NCI-H1436 (cell line): Measurements from ENCODE around the gene ZFAND3.
"Not testable (repeated sequence)": the region's sequence is repeated elsewhere in the genome, so short reads cannot be mapped to it uniquely, and the experiment has no call there.

Experiments used
- DNase-seq: peaks from one replicate; lab custom pipeline; 2025; lab: John Stamatoyannopoulos, UW

The ZFAND3 gene

DNA sequence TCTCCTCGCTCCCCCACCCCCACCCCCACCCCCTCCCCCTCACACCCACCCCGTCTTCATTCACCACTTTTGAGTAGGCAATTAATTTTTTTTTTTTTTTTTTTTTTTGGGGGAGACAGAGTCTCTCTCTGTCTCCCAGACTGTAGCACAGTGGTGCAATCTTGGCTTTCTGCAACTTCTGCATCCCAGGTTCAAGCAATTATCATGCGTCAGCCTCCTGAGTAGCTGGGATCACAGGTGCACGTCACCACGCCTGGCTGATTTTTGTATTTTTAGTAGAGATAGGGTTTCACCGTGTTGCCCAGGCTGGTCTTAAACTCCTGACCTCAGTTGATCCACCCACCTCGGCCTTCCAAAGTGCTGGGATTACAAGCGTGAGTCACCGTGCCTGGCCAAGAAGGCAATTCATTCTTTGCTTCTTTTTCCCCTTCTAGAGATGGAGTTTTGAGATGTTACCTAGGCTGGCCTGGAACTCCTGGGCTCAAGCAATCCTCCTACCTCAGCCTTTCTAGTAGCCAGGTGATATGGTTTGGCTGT lies 230.4 kb downstream of the ZFAND3 start:
- DNase-seq = not testable (repeated sequence)

DNA sequence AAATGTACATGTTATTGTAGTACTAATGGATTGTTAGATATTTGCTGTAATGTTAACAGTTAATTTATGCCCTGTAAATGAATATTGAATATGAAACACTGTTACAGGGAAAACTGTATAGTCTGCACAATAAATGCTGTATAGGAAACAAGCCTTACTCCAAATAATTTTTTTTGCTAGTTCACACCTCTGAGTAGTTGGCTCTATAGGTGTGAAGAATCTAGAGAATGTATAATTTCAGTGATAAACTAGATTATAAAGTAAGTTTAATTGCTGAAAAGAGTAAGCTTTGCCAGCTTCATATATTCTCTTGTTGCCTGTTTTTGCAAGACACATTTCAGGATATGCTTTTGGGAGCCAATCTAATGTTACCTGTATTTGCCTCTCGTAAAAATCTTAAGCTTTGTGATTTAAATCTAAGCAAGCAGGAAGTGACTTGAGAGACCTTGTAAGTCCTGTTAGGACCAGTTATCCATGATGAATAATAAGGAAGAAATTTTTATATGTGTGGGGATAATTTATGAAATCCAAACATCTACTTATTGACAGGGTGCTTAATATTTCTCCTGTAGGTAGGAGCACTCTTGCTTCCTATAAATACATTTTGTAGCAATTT lies 232.4 kb downstream of the ZFAND3 start:
- DNase-seq = no peak

DNA sequence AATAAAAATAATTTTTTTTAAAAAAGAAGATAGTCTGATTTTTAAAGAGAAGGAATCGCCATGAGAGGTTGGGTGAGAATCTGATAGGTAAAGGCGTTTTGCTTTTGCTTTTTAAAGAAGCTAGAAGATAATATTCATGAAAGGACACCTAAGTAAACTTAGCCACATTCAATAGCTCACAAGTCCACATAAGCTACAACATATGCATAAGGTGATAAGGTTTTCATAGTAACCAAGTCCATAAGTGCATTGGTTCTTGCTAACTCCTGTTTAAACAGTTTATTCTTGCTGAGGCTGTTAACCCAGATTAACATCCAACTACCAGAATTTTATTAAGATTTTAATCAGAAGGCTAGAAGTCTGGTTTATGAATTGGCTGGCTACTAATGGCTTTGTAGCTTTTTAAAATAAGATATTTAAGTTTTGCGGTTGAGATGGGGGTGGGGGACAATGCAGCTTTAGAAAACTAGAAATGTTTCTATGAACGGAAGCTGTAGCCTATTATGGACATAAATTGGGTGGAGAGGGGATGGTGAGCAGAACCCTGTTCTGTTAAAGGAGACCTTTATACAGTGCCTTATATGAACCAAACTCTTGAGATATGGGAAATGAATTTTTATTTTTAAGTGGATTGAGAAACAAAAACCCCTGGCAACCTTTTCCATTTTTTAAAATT lies 235.1 kb downstream of the ZFAND3 start:
- DNase-seq = no peak

DNA sequence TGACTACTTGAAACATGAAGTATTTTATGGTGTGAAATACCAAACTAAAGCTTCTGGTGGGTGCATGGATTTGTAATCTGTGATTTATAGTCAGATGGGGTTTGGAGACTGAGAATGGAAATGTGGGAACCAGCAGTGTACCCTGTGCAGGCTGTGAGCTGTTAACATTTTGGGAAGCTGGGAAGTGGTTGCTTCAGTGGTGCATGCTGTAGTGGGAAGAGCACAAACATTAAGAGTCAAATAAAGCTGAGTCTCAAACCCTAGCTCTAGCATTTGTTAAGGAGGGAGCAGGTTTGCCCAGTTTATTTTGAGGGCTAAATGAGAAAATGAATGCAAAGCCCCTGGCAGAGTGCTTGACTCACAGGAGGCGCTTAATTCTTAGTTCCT lies 235.7 kb downstream of the ZFAND3 start:
- no peak for DNase-seq

DNA sequence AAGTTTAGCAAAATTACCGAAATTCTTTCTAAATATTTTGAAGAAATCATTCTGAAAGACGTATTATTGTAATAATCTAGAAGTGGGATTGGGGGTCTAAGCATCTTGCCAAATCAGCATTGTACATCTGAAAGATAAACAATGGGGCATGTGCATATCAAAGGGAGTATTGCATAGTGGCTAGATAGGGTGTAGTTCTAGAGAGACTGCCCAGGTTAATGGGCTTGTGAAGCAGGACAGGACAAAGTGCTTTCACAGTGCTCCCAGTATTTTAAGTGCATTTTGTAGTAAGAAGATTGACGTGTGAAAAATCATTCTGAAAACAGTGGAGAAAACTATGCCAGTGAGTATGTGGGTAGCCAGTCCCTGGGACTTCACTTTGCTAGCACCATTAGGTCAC lies 236.8 kb downstream of the ZFAND3 start:
- DNase-seq = no peak

DNA sequence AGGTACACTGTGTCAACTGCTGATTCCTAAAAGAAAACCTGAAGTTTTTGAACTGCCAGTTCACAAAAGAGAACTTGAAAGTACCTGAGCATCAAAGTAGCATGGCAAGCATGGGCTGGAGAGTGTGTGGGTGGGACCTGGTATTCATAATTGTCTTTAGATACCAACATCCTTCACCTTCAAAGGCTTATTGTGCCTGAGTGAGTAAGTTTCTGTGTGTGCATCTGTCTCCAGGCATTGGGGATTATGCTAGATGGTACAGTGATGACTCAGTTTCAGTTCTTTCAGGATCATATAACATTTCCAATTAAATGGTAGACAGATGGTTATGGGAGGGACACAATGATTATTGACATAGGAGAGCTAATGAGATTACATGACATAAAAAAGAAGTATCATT lies 238.5 kb downstream of the ZFAND3 start:
- no peak for DNase-seq

DNA sequence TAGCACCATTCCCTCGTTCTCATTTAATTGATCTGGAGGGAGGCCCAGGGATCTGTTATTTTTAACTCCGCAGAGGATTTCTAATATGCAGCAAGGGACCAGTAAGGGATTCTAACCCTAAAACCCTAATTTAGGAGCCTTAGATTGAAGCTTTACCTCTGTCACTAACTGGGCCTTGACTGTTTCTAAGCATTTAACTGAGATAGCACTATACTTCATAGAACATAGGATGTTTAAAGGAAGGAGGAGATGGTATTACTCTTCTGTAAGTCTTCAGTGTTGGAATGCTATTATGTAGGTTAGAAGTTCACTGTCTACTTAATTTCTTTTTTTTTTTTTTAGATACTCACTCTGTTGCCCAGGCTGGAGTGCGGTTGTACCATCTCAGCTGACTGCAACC lies 242.5 kb downstream of the ZFAND3 start:
- no peak for DNase-seq

DNA sequence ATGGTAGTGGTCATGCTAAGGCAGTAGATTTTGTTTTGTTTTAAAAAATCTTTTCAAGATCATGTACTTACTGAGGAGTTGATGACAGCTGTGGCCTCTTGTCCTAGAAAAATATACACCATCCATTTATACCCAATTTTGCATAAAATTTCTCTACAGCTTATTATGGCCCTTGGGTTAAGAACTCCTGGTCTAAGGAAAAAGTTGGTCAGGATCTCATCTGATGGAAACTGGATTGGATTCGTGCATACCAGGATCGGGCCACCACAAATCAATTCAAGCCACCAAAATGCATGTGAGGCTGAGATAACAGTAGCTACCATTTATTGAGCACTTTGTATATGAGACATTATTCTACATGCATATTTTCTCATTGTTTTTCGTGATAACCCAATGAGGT lies 244.4 kb downstream of the ZFAND3 start:
- no peak for DNase-seq

DNA sequence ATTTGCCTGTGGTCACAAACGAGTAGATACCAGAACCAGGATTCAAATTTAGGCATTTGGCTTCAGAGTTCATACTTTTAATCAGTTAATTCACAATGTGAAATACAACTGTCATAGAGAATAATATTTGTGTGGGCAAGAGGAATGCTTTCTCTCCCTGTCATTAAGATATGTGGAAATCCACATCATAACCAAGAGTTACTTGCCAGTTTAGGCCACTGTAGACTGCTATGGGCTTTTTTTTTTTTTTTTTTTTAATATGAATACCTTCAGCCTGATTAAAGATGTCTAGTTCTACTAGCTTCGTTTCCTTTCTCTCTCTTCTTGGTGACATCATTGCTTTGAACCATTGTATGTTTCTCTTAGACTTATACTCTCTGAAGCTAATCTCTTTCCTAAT lies 244.9 kb downstream of the ZFAND3 start:
- no peak for DNase-seq

DNA sequence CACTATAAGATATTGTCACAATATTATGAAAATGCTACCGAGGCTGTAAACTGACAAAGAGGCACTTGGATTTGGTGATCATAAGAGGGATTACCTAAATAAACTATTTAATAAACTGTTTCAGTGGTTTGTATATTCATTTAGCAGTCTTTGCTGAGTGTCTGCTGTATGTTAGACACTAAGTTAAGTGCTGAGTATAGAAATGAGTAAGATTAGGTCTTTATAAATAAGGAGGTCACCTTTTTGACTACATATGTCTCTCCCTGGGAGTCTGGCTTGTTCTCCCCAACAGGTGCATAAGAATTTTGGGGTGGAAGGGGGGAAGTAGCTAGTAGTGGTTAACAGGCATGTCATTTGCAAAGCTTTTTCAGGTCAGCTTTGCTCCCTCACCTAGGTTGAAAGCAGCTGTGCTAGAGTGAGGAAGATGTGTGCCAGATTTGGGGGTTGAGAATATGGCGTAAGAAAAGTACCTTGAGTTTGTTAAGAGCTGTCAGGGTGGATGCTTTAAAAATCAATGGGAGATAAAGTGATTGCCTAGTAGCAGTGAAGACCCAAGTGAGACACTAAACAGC lies 246.3 kb downstream of the ZFAND3 start:
- no peak for DNase-seq

DNA sequence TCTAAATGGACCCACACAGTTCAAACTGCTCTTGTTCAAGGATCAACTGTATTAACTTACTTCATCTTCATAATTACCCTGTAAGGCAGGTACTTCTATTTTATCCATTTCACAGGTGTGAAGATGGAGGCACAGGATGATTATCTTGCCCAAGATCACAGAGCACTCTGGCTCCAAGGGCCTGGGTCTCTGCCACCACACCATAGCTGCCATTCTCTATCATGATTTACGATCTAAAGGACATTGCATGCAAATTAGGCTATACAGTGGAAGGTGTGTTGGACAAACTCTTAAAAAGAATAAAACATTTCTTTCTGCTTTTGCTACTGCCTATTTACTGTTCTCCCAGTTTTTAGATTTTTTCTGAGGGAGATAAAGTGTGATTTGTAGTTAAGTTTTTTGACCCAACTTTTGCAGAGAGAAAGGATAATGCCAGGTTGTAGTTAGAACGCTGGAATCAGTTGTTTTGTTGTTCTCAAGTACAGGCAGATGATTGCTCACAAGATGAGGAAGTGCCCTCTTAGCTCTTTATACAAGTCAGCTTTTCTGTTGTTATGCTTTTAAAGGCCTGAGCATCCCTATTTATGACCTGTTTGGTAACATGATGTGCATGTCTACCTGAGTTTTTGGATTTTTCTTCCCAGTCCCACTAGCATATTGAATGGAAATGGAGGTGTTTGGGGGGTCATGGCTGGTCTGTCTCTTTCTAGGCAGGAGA lies 247.9 kb downstream of the ZFAND3 start:
- no peak for DNase-seq

DNA sequence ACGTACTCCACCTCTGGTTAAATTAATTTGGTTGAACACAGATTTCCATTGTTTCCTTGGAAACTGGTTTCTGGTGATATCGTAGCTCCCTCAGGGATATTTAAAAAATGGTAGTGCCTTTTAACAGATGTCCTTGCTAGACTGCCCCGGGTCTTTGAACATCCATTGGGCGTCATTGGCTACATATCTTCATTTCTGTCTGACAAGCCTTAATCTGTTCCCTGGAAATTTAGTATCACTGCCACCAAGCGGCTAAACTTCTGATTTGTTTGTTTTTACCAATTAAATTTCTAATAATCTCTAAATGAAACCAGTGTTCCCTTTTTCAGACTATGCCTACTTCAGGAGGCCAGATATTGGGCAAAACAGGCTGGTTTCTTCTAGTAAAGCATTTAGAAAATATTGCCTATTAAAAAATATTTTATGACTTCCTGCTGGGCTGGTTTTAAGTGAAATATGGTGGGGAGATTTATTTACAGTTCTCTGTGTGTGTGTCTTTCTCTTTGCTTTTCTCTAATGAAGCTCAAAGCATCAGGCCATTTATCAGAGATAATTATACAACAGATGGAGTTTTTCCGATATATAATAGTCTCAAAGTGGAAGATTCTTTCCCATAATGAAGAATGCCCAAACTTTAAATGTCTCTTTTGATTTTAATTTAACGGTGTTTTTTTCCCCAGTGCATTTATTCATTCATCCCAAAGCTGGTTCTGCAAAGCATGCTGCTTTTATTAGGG lies 249.5 kb downstream of the ZFAND3 start:
- no peak for DNase-seq

DNA sequence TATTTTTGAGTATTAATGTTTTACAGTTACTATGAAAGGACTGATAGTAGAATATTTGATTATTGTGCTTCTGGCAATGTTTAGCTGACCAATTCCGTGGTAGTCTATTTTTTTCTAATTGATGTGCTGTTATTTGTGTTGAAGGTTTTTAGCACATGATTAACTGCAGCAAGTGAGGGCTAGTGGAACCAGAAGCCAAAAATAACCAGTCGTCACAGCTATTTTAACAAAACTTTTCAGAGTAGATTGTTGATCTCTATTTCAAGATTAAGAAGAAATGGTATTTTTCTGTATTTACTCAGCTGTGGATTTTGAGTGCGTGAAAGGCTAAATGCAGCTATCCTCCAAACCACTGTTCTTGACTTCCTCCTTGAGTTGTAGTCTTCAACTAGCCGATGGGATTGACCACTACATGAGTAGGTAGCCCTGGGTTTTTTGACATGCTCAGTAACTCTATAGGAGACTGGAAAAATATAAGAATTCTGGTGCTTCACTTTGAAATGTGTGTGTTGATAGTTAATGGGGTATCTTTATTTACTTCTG lies 258.0 kb downstream of the ZFAND3 start:
- no peak for DNase-seq

DNA sequence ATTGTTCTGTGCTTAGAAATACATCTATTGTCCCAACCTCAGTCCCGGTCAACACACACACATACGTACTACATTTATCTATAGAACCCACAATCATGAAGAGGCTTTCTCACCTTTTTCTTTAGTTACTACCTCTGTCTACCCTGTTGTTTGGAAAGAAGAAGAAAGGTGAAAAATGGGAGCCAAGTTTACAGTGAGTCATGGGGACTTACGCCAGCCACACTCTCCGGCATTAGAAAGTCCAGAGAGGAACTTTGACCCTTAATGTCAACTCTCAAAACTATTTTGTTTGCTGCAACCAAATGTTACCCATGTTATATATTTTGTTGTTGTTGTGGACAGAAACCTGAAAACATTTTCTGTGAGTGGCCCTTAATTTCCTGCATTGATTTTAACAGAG lies 259.1 kb downstream of the ZFAND3 start:
- DNase-seq = no peak

DNA sequence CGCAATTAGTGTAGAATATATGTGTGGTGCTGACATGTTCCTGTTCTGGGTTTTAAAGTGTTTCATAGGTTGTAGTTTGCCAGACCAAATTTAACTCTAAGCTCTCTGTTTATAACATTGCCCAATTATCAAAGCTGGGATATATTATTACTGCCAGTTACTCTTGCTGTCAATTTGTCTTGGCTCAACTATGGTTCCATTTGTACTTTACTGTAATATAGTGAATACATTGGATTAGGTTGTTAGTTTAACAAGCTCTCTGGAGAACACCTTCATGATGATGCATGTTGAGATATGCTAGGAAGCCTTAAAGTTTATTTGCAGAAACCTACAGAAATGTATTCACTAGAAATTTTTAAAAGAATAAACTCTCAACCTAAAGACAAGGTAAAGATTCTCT lies 259.6 kb downstream of the ZFAND3 start:
- no peak for DNase-seq

DNA sequence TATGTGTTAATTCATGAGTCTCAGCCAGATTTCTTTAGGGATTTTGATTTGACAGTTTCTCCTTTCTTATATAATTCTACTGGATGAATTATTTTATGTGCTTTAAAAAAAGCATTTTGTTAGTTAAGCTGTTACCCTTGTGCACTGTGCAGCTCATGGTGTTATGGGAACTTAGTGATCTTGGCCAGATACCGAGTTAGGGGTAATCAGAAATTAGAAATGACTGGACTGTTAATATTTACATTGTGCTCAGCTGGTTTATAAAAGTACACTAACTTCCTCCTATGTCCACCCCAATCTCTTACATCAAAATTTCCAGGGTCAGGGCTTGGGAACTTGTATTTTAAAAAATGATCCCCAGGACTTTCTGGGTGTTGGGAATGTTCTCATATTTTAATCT lies 260.0 kb downstream of the ZFAND3 start:
- no peak for DNase-seq

DNA sequence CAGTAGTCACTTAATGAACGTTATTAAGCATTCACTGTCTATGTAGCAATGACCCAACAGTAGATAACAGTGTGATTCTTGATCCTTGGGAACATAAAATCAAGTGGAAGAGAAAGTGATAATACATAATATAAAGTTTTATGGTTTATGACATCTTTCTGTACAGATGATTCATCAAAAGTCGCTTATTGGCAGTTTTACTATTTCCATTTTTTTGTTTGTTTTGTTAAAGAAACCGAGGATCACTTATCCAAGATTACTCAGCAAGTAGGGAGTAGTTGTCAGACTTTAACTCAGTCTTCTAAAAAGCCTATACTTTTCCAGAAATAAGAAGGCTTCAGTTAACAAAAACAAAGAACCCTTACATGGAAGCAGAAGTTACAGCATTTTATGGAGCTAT lies 260.8 kb downstream of the ZFAND3 start:
- no peak for DNase-seq

DNA sequence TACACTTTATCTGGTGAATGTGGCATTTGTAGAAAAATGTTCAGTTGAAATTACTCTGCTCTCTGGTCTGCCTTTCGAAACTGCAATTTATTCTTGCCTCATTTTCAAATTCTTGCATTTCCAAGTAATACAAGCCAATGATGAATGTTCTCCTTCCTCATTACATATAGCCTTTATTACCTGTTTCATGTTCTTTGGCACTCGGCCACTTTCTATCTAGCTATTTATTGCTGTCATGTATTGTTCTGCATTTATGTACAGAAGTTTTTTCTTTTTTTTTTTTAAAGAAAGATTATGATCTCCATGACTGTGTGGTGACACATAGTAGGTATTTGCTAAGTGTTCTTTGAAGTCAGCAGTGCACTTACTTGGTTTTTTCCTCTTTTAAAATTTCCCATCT lies 261.4 kb downstream of the ZFAND3 start:
- DNase-seq = no peak

DNA sequence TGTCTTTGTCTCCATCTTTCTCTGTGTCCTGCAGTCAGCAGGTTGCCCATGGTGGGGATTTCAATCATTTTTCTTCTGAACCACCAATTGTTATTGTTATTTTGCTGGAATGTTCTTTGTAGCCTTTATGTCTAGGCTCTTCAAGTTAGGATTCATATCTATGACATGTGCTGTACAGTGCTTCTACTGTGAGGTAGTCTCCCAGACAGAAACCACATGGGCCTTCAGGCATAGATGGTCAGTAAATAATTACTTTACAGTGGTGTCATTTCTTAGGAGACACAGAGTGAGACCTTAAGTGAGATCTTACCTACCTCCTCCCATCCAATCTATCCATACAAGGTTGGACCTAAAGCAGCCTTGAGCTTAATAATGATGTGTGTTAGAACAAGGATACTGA lies 265.5 kb downstream of the ZFAND3 start:
- no peak for DNase-seq

DNA sequence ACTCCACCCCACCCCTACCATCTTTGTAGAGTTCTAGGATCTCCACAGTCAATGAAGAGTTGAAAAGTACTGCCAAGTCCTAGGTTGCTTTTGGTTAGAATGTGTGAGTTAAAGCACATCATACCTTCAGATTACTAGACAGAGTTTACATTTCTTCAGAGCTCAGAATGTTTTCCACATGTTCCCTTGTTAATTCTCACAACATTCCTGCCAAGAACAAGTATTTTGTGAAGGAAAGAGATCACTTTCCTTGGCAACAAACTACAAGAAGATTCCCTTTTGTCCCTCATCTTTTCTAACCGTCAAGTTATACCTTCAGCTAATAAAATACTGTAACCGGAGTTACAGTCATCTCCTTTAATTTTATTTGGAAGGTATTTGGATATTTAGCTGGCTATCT lies 266.8 kb downstream of the ZFAND3 start:
- no peak for DNase-seq

DNA sequence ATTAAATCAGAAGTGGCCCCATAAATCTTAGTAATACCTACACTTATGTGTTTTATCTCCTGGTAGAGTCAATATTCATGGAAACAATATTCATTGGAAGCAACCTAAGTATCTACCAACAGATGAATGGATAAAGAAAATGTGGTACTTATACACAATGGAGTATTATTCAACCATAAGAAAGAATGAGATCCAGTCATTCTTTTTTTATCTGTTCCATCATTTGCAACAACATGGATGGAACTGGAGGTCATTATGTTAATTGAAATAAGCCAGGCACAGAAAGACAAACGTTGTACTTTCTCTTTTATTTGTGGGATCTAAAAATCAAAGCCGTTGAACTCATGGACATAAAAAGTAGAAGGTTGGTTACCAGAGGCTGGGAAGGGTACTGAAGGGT lies 268.5 kb downstream of the ZFAND3 start:
- DNase-seq = no peak

DNA sequence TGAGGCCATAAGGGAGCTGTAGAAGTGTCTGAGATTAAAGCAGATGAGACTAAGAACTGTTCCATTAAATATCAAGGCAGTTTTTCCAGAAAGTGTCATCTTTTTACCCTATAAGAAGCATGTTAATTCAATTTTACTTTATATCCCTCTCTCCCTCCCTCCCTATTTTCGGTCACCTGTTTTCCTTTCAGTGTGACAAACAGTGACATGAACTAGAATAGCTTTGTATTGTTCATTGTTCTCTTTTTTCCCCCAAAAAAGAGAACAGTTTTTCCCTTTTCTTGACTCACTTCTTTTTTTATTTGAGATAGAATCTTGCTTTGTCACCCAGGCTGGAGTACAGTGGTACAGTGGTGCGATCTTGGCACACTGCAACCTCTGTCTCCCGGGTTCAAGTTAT lies 269.3 kb downstream of the ZFAND3 start:
- no peak for DNase-seq
